Fibroblast of pulmonary artery (primary cell): ENCODE data around the gene NDUFB8.

Experiments
- DNase-seq: peaks from one replicate; pipeline ENCODE4 v3.0.0-alpha.2; 2010; ENCODE audit warnings: low read depth
- H3K4me3 ChIP-seq: replicated peaks from 2 replicates; pipeline ENCODE4 v1.5.1; 2011; ENCODE audit warnings: low read depth, mild to moderate bottlenecking, control low read depth, low read length, moderate library complexity
- CTCF ChIP-seq: IDR thresholded peaks from 2 replicates; pipeline ENCODE4 v1.5.1; 2011; ENCODE audit warnings: mild to moderate bottlenecking, control low read depth, low read length, inconsistent platforms; ENCODE audit errors: missing control alignments

NDUFB8 gene

GRCh38 chr10:100519311-100520051 is 10.2 kb downstream of the NDUFB8 start, which contains the start of gene SEC31B:
Gene SEC31B (minus strand): TSS chr10:100519861. CDS start chr10:100516952, 2,909 bp downstream.
- no peak for DNase-seq
- no peak for TF ChIP-seq CTCF
- H3K4me3 ChIP-seq, result peak within 1 kb of the TSS; percentile 31

- peak; percentile 79 for TF ChIP-seq CTCF
- peak; percentile 73 for DNase-seq
- peak overlapping the region; percentile 31 for H3K4me3 ChIP-seq
Measured at GRCh38 chr10:100518761-100519241, 10.9 kb downstream of the NDUFB8 start.

- peak; percentile 25 for TF ChIP-seq CTCF
- DNase-seq, result no peak
- H3K4me3 ChIP-seq, result no peak overlapping the region
Measured at GRCh38 chr10:100516847-100517246, 12.8 kb downstream of the NDUFB8 start.

GRCh38 chr10:100515612-100516011 is 14.1 kb downstream of the NDUFB8 start:
- no peak for DNase-seq
- no peak overlapping the region for H3K4me3 ChIP-seq
- TF ChIP-seq CTCF, result no peak

GRCh38 chr10:100510533-100511308 is 18.9 kb downstream of the NDUFB8 start:
- no peak for DNase-seq
- TF ChIP-seq CTCF, result no peak
- no peak overlapping the region for H3K4me3 ChIP-seq

- no peak for TF ChIP-seq CTCF
- no peak overlapping the region for H3K4me3 ChIP-seq
- DNase-seq, result peak; percentile 29
Measured at GRCh38 chr10:100509241-100509840, 20.3 kb downstream of the NDUFB8 start.
